ENCODE results near the gene THSD8. TPM values are rescaled to one million over a fixed set of nuclear protein-coding genes. Genes with fewer than 3 reads are reported as not detected.

Gene THSD8
- total RNA-seq, 1 experiment from 2014 or later: 45.8 TPM

- H3K79me2 ChIP-seq (ENCODE audit: insufficient read depth, low read length): no peaks in the 10 kb centered on the region
- no peaks in the 10 kb centered on the region for H3K79me1 ChIP-seq (ENCODE audit: insufficient read depth, low read depth, low read length, poor library complexity, severe bottlenecking)
- no peak overlapping the region for H4K8ac ChIP-seq (replicated peaks; ENCODE audit: insufficient read length, low read depth, low read length)
- peak overlapping the region in 1 of 3 experiments; percentile 58; a peak in 3 of 7 replicates for H3K27ac Mint-ChIP-seq
- H3K4me1 ChIP-seq (ENCODE audit: insufficient read depth, low read length): no peaks in the 10 kb centered on the region; the same call in 1 of the 2 replicates
- H2AK5ac ChIP-seq (ENCODE audit: insufficient read length, low read length): no peak overlapping the region
- H2BK15ac ChIP-seq (ENCODE audit: low read depth, low read length): no peak overlapping the region
- H3T11ph ChIP-seq (ENCODE audit: low read length): no peak overlapping the region
- WGBS (ENCODE audit: extremely low coverage, insufficient read length, low lambda C conversion rate): no CpG with 5 or more reads among the region's 30 CpGs
- peak overlapping the region; percentile 55 to 75 for H3K4me3 Mint-ChIP-seq
- H3K27me3 ChIP-seq (ENCODE audit: insufficient read depth, low read length): no peaks in the 10 kb centered on the region
- H3K18ac ChIP-seq (ENCODE audit: insufficient read length, low read depth, low read length): no peak overlapping the region
- H3K4me2 ChIP-seq (ENCODE audit: insufficient read depth, insufficient read length, low read length): peak overlapping the region; percentile 9
- H3K9me3 ChIP-seq (ENCODE audit: control insufficient read depth, low read depth, low read length): no peaks in the 10 kb centered on the region
- H2AFZ ChIP-seq (ENCODE audit: low read length): no peak overlapping the region
- peaks cover 9 to 17% of the 10 kb centered on the region in 2 experiments for H3K4me1 Mint-ChIP-seq
- peak; percentile 89 for DNase-seq
- TF ChIP-seq CTCF (conservative IDR thresholded peaks at IDR 0.05): peak; percentile 76
- no peaks in the 10 kb centered on the region for H3K23me2 ChIP-seq (ENCODE audit: insufficient read length, low read depth, low read length, poor library complexity, severe bottlenecking)
- H3K14ac ChIP-seq (ENCODE audit: insufficient read depth, low read length): no peak overlapping the region
- H2BK12ac ChIP-seq (ENCODE audit: insufficient read length, low read depth, low read length): no peak overlapping the region
- H4K20me1 ChIP-seq (ENCODE audit: control insufficient read depth, insufficient read depth, insufficient read length): no peaks in the 10 kb centered on the region
- no peak overlapping the region for H3K27ac ChIP-seq (ENCODE audit: insufficient read length, low read depth, low read length)
- no peak overlapping the region for H3K56ac ChIP-seq (ENCODE audit: insufficient read length, low read depth, low read length)
- no peak overlapping the region for H3K23ac ChIP-seq (ENCODE audit: insufficient read length, low read depth, low read length)
- H2BK20ac ChIP-seq (ENCODE audit: low read depth, low read length, poor library complexity, severe bottlenecking): no peak overlapping the region
- H4K5ac ChIP-seq (ENCODE audit: insufficient read length, low read depth, low read length): no peak overlapping the region
- peaks cover 34 to 68% (median 60%) of the 10 kb centered on the region in 3 experiments for H3K36me3 Mint-ChIP-seq (ENCODE audit: insufficient read depth in 1 of 3, low read depth in 3 of 3)
- no peak overlapping the region for H3K9ac ChIP-seq (ENCODE audit: extremely low read depth, insufficient read length, low read length)
- no peaks in the 10 kb centered on the region for H3K27me3 Mint-ChIP-seq (ENCODE audit: low read depth)
- no peak overlapping the region for H2BK120ac ChIP-seq (ENCODE audit: low read depth, low read length, poor library complexity, severe bottlenecking)
- H3K4ac ChIP-seq (ENCODE audit: low read depth, low read length): no peak overlapping the region
- no peak overlapping the region for H2BK5ac ChIP-seq (ENCODE audit: insufficient read length, low read length)
- no peak overlapping the region for H4K91ac ChIP-seq (ENCODE audit: insufficient read length, low read depth, low read length)
- no peaks in the 10 kb centered on the region; a peak in 1 of 5 replicates for H3K9me3 Mint-ChIP-seq
Observed at GRCh38 chr19:12766051-12766521, 35.8 kb upstream of the THSD8 start.

Data from H9 (cell line).